Gastrocnemius medialis (tissue), 4 donors: ENCODE results near the gene PSG4.

ENCODE experiments used
- POLR2A ChIP-seq, 2 donors: fragments of 450-650 bp; IDR thresholded peaks; one replicate each; pipeline ENCODE4 v1.6.1; 2017; ENCODE audit warnings: antibody characterized with exemption in 2 of 2, mild to moderate bottlenecking in 2 of 2, moderate library complexity in 2 of 2
- TF ChIP-seq, protein P1 (sequence below), 5 experiments: fragments of 450-650 bp in 3 of 5; fragments of 200-600 bp in 2 of 5; sonication (generic) in 2 of 5; IDR thresholded peaks in 4 of 5; conservative IDR thresholded peaks in 1 of 5; 1 replicate in 4 of 5; 2 replicates in 1 of 5; pipeline ENCODE4 v1.5.1; 2016 to 2019; ENCODE audit warnings: antibody characterized with exemption in 5 of 5, mild to moderate bottlenecking in 3 of 5, moderate library complexity in 3 of 5

GRCh38 chr19:43152214-43152613 is 53.2 kb downstream of the PSG4 start:
- TF ChIP-seq, protein P1, sequence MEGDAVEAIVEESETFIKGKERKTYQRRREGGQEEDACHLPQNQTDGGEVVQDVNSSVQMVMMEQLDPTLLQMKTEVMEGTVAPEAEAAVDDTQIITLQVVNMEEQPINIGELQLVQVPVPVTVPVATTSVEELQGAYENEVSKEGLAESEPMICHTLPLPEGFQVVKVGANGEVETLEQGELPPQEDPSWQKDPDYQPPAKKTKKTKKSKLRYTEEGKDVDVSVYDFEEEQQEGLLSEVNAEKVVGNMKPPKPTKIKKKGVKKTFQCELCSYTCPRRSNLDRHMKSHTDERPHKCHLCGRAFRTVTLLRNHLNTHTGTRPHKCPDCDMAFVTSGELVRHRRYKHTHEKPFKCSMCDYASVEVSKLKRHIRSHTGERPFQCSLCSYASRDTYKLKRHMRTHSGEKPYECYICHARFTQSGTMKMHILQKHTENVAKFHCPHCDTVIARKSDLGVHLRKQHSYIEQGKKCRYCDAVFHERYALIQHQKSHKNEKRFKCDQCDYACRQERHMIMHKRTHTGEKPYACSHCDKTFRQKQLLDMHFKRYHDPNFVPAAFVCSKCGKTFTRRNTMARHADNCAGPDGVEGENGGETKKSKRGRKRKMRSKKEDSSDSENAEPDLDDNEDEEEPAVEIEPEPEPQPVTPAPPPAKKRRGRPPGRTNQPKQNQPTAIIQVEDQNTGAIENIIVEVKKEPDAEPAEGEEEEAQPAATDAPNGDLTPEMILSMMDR (IDR thresholded peaks at IDR 0.05 in 4 of 5, conservative IDR thresholded peaks at IDR 0.05 in 1 of 5) = no peak
- no peak for TF ChIP-seq POLR2A (IDR thresholded peaks at IDR 0.05)
